ENCODE results near the gene HDAC10. TPM values are rescaled to one million over a fixed set of nuclear protein-coding genes. Genes with fewer than 3 reads are reported as not detected.

HDAC10 gene
- total RNA-seq, 3 donors from 2014 or later (not counting 1 experiment from before 2014, with no cell fraction given): 112 to 131 (median 123) TPM

- H3K9me3 Mint-ChIP-seq: no peaks in the 10 kb centered on the region
- Histone ChIP-seq H3K4me1 (ENCODE audit: control insufficient read depth, insufficient read depth, low read length) (no peaks in the 10 kb centered on the region), H3K36me3 (ENCODE audit: control insufficient read depth, insufficient read depth, low read length) (peaks cover 66% of the 10 kb centered on the region), H3K27ac (ENCODE audit: low read length) (no peak overlapping the region), H3K4me3 (ENCODE audit: low read length) (no peak overlapping the region), H3K27me3 (ENCODE audit: control insufficient read depth, insufficient read depth, low read length) (no peaks in the 10 kb centered on the region), H3K9me3 (ENCODE audit: control insufficient read depth, insufficient read depth, low read length) (no peaks in the 10 kb centered on the region)
- intact Hi-C loops (cut with micrococcal nuclease): no loop called here
- H3K27me3 Mint-ChIP-seq (ENCODE audit: low read depth in 2 of 2): no peaks in the 10 kb centered on the region
- TF ChIP-seq CTCF (IDR thresholded peaks at IDR 0.05): no peak
- 97% methylated on average over 24 of the region's 24 CpGs for WGBS (ENCODE audit: insufficient coverage)
- ATAC-seq: no peak
- peaks cover 7% of the 10 kb centered on the region for H3K36me3 Mint-ChIP-seq
- H3K27ac Mint-ChIP-seq: no peak overlapping the region
- no peak for DNase-seq
- no peak overlapping the region for H3K4me3 Mint-ChIP-seq
- peaks cover 0 to 11% of the 10 kb centered on the region in 2 donors for H3K4me1 Mint-ChIP-seq
Observed at GRCh38 chr22:50225200-50225969, 25.7 kb downstream of the HDAC10 start.

GRCh38 chr22:50224071-50224470 lies 27.0 kb downstream of the HDAC10 start:
- intact Hi-C loops (cut with micrococcal nuclease): no loop called here
- Mint-ChIP-seq H3K4me1 (peaks cover 0 to 11% of the 10 kb centered on the region in 2 donors), H3K27ac (no peak overlapping the region), H3K4me3 (no peak overlapping the region), H3K9me3 (no peaks in the 10 kb centered on the region), H3K27me3 (ENCODE audit: low read depth in 2 of 2) (no peaks in the 10 kb centered on the region), H3K36me3 (peaks cover 7% of the 10 kb centered on the region)
- no peak for TF ChIP-seq CTCF (IDR thresholded peaks at IDR 0.05)
- Histone ChIP-seq H3K9me3 (ENCODE audit: control insufficient read depth, insufficient read depth, low read length) (no peaks in the 10 kb centered on the region), H3K4me3 (ENCODE audit: low read length) (no peak overlapping the region), H3K27ac (ENCODE audit: low read length) (no peak overlapping the region), H3K36me3 (ENCODE audit: control insufficient read depth, insufficient read depth, low read length) (peaks cover 72% of the 10 kb centered on the region), H3K4me1 (ENCODE audit: control insufficient read depth, insufficient read depth, low read length) (no peaks in the 10 kb centered on the region), H3K27me3 (ENCODE audit: control insufficient read depth, insufficient read depth, low read length) (no peaks in the 10 kb centered on the region)
- no peak for ATAC-seq
- 98% methylated on average over 16 of the region's 16 CpGs for WGBS (ENCODE audit: insufficient coverage)
- DNase-seq: no peak

- Mint-ChIP-seq H3K36me3 (peaks cover 7% of the 10 kb centered on the region), H3K4me1 (peaks cover 0 to 4% of the 10 kb centered on the region in 2 donors), H3K27ac (no peak overlapping the region), H3K4me3 (no peak overlapping the region), H3K9me3 (no peaks in the 10 kb centered on the region), H3K27me3 (ENCODE audit: low read depth in 2 of 2) (no peaks in the 10 kb centered on the region)
- intact Hi-C loops (cut with micrococcal nuclease): no loop called here
- no peaks in the 10 kb centered on the region for H3K9me3 ChIP-seq (ENCODE audit: control insufficient read depth, insufficient read depth, low read length)
- ATAC-seq (no peak), DNase-seq (no peak)
- no peak overlapping the region for H3K4me3 ChIP-seq (ENCODE audit: low read length)
- no peak for TF ChIP-seq CTCF (IDR thresholded peaks at IDR 0.05)
- H3K27me3 ChIP-seq (ENCODE audit: control insufficient read depth, insufficient read depth, low read length): no peaks in the 10 kb centered on the region
- WGBS (ENCODE audit: insufficient coverage): 94% methylated on average over 8 of the region's 8 CpGs
- H3K4me1 ChIP-seq (ENCODE audit: control insufficient read depth, insufficient read depth, low read length): no peaks in the 10 kb centered on the region
- no peak overlapping the region for H3K27ac ChIP-seq (ENCODE audit: low read length)
- peaks cover 68% of the 10 kb centered on the region for H3K36me3 ChIP-seq (ENCODE audit: control insufficient read depth, insufficient read depth, low read length)
Observed at GRCh38 chr22:50222508-50222907, 28.6 kb downstream of the HDAC10 start.

Measured in natural killer cell (primary cell).